Liver (tissue), 9 donors: ENCODE measurements around the gene ARID5A. TPM values are rescaled to one million over a fixed set of nuclear protein-coding genes. Genes with fewer than 3 reads are reported as not detected.

Experiments
- DNase-seq: peaks from one replicate; pipeline ENCODE4 v3.0.0-alpha.2; 2017; ENCODE audit warnings: low spot score
- H3K27ac ChIP-seq, 2 donors: one replicate each; pipeline ENCODE4 v1.7.0; 2013; ENCODE audit warnings: inconsistent platforms in 2 of 2, low read length in 2 of 2, control low read depth in 1 of 2, low read depth in 1 of 2, mild to moderate bottlenecking in 1 of 2
- H3K27me3 ChIP-seq, 4 donors: one replicate each; pipeline versions ENCODE4 v1.6.1 to v1.7.0; 2013; ENCODE audit warnings: low read length in 3 of 4, inconsistent platforms in 1 of 4, mild to moderate bottlenecking in 1 of 4, moderate library complexity in 1 of 4; ENCODE audit not compliant: control insufficient read depth in 4 of 4, insufficient read depth in 4 of 4
- H3K36me3 ChIP-seq, 4 donors: one replicate each; pipeline versions ENCODE4 v1.6.1 to v1.7.0; 2013; ENCODE audit warnings: low read length in 3 of 4, mild to moderate bottlenecking in 3 of 4, low read depth in 1 of 4, moderate library complexity in 1 of 4; ENCODE audit not compliant: control insufficient read depth in 4 of 4, insufficient read depth in 3 of 4
- H3K4me1 ChIP-seq, 4 donors: one replicate each; pipeline versions ENCODE4 v1.6.1 to v1.7.0; 2013; ENCODE audit warnings: low read length in 3 of 4, mild to moderate bottlenecking in 3 of 4, moderate library complexity in 1 of 4; ENCODE audit not compliant: control insufficient read depth in 4 of 4, insufficient read depth in 4 of 4
- H3K4me3 ChIP-seq, 3 donors: one replicate each; pipeline versions ENCODE4 v1.6.1 to v1.7.0; 2013; ENCODE audit warnings: low read length in 3 of 3, control low read depth in 1 of 3, low read depth in 1 of 3, mild to moderate bottlenecking in 1 of 3
- H3K9ac ChIP-seq, 2 donors: one replicate each; pipeline ENCODE4 v1.7.0; 2013; ENCODE audit warnings: low read length in 2 of 2, mild to moderate bottlenecking in 2 of 2, moderate library complexity in 2 of 2, control low read depth in 1 of 2, low read depth in 1 of 2
- H3K9me3 ChIP-seq, 4 donors: one replicate each; pipeline versions ENCODE4 v1.6.1 to v1.7.0; 2013; ENCODE audit warnings: low read length in 3 of 4; ENCODE audit not compliant: control insufficient read depth in 4 of 4
- EGR1 ChIP-seq, 2 donors: IDR thresholded peaks; 2 replicates each; pipeline ENCODE4 v1.6.1; 2016 to 2018; ENCODE audit warnings: antibody characterized with exemption in 2 of 2, low read depth in 2 of 2
- FOXA1 ChIP-seq: IDR thresholded peaks from 2 replicates; pipeline ENCODE4 v1.6.1; 2016; ENCODE audit warnings: antibody characterized with exemption
- FOXA2 ChIP-seq: IDR thresholded peaks from 2 replicates; pipeline ENCODE4 v1.6.1; 2016; ENCODE audit warnings: antibody characterized with exemption
- GABPA ChIP-seq, 2 donors: IDR thresholded peaks in 1 of 2; conservative IDR thresholded peaks in 1 of 2; 2 replicates each; pipeline ENCODE4 v1.6.1; 2016; ENCODE audit warnings: antibody characterized with exemption in 2 of 2, mild to moderate bottlenecking in 1 of 2, moderate library complexity in 1 of 2
- HNF4A ChIP-seq, 2 donors: conservative IDR thresholded peaks; 2 replicates each; pipeline ENCODE4 v1.6.1; 2016; ENCODE audit warnings: antibody characterized with exemption in 2 of 2, mild to moderate bottlenecking in 2 of 2
- HNF4G ChIP-seq: IDR thresholded peaks from 2 replicates; pipeline ENCODE4 v1.6.1; 2016; ENCODE audit warnings: antibody characterized with exemption
- JUND ChIP-seq, 2 donors: IDR thresholded peaks; 2 replicates each; pipeline ENCODE4 v1.6.1; 2016; ENCODE audit warnings: antibody characterized with exemption in 2 of 2
- NR2F2 ChIP-seq: IDR thresholded peaks from 2 replicates; pipeline ENCODE4 v1.6.1; 2016; ENCODE audit warnings: antibody characterized with exemption
- RAD21 ChIP-seq, 2 donors: IDR thresholded peaks; 2 replicates each; pipeline ENCODE4 v1.6.1; 2016; ENCODE audit warnings: antibody characterized with exemption in 2 of 2, mild to moderate bottlenecking in 2 of 2
- RXRA ChIP-seq, 2 donors: IDR thresholded peaks; 2 replicates each; pipeline ENCODE4 v1.6.1; 2017 to 2018; ENCODE audit warnings: antibody characterized with exemption in 2 of 2, mild to moderate bottlenecking in 1 of 2
- SP1 ChIP-seq: IDR thresholded peaks from 2 replicates; pipeline ENCODE4 v1.6.1; 2018; ENCODE audit warnings: antibody characterized with exemption, mild to moderate bottlenecking
- TAF1 ChIP-seq: conservative IDR thresholded peaks from 2 replicates; pipeline ENCODE4 v1.6.1; 2016; ENCODE audit warnings: antibody characterized with exemption, mild to moderate bottlenecking
- YY1 ChIP-seq: IDR thresholded peaks from 2 replicates; pipeline ENCODE4 v1.6.1; 2016; ENCODE audit warnings: antibody characterized with exemption, mild to moderate bottlenecking
- WGBS: extraction: QIAGEN DNeasy Blood & Tissue Kit; methylation state at CpG from one replicate; pipeline ENCODE4 v1.1.7; 2013; 5-methylcytosine and 5-hydroxymethylcytosine counted together
- polyA plus RNA-seq, 2 donors: library from polyadenylated mRNA; stranded (reverse) in 1 of 2; unstranded in 1 of 2; fragments of 200-250 nt in 1 of 2; fragments of >200 nt in 1 of 2; fragmentation: Nextera tagmentation in 1 of 2; extraction: Ambion mirVana in 1 of 2; gene quantifications; one replicate each; pipeline versions ENCODE4 v1.2.1 to v1.2.3, GENCODE V29; 2013 to 2015
- total RNA-seq, 2 donors: library from RNA; depleted of rRNA; stranded (reverse); fragments of >200 nt; gene quantifications; one replicate each; pipeline ENCODE4 v1.2.3, GENCODE V29; 2014
- TF ChIP-seq, protein P1 (sequence below): IDR thresholded peaks from 2 replicates; pipeline ENCODE4 v1.6.1; 2016; ENCODE audit warnings: antibody characterized with exemption
- TF ChIP-seq, protein P2 (sequence below): fragments of 150-350 bp; IDR thresholded peaks from 2 replicates; pipeline ENCODE4 v1.5.1; 2017; ENCODE audit warnings: improper control_type of control experiment, low read depth, low read length; ENCODE audit not compliant: missing input control
- TF ChIP-seq, protein P3 (sequence below): IDR thresholded peaks from 2 replicates; pipeline ENCODE4 v1.6.1; 2016; ENCODE audit warnings: antibody characterized with exemption
- TF ChIP-seq, protein P4 (sequence below): IDR thresholded peaks from 2 replicates; pipeline ENCODE4 v1.6.1; 2016; ENCODE audit warnings: antibody characterized with exemption
- TF ChIP-seq, protein P5 (sequence below): IDR thresholded peaks from 2 replicates; pipeline ENCODE4 v1.6.1; 2016; ENCODE audit warnings: antibody characterized with exemption, mild to moderate bottlenecking
- donor health status: healthy.
- donor health status: healthy.
- donor health status: healthy.
- donor health status: healthy.
- donor health status: healthy.

Gene ARID5A
- total and polyA plus RNA-seq, 4 donors: 7.4 to 17.8 (median 11.0) TPM

DNA sequence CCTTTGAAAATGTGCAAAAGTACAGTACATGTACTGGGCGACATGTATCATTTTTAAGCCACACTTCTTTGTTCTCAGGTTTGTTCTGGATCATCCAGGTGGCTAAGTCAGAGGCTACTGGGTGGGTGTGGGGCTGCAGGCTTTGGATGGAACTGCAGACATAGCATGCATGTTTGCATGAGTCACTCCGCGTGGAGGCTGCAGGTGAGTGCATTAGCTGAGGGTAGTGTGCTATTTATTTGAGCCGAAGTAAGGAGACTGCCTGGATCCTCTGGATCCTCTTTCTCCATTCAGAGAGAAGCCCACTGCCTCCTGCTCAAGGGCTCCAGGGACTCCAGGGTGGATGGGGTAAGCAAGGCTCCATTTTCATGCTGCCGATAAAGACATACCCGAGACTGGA, 22.0 kb upstream of the ARID5A start:
- H3K27me3 ChIP-seq: no peaks in the 10 kb centered on the region
- H3K4me3 ChIP-seq: no peak overlapping the region
- no peak for DNase-seq
- no peak overlapping the region for H3K27ac ChIP-seq
- peaks cover 0 to 1% (median 0%) of the 10 kb centered on the region in 4 donors for H3K9me3 ChIP-seq
- no peaks in the 10 kb centered on the region for H3K36me3 ChIP-seq
- TF ChIP-seq HNF4G (no peak), HNF4A (conservative IDR thresholded peaks at IDR 0.05) (no peak), EGR1 (IDR thresholded peaks at IDR 0.05; ENCODE audit: low read depth in 2 of 2) (no peak), JUND (IDR thresholded peaks at IDR 0.05) (no peak), GABPA (IDR thresholded peaks at IDR 0.05 in 1 of 2, conservative IDR thresholded peaks at IDR 0.05 in 1 of 2) (no peak), YY1 (no peak), TAF1 (no peak), RAD21 (IDR thresholded peaks at IDR 0.05) (no peak), SP1 (no peak), NR2F2 (no peak)
- TF ChIP-seq, protein P1, sequence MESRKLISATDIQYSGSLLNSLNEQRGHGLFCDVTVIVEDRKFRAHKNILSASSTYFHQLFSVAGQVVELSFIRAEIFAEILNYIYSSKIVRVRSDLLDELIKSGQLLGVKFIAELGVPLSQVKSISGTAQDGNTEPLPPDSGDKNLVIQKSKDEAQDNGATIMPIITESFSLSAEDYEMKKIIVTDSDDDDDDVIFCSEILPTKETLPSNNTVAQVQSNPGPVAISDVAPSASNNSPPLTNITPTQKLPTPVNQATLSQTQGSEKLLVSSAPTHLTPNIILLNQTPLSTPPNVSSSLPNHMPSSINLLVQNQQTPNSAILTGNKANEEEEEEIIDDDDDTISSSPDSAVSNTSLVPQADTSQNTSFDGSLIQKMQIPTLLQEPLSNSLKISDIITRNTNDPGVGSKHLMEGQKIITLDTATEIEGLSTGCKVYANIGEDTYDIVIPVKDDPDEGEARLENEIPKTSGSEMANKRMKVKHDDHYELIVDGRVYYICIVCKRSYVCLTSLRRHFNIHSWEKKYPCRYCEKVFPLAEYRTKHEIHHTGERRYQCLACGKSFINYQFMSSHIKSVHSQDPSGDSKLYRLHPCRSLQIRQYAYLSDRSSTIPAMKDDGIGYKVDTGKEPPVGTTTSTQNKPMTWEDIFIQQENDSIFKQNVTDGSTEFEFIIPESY: no peak
- TF ChIP-seq, protein P2, sequence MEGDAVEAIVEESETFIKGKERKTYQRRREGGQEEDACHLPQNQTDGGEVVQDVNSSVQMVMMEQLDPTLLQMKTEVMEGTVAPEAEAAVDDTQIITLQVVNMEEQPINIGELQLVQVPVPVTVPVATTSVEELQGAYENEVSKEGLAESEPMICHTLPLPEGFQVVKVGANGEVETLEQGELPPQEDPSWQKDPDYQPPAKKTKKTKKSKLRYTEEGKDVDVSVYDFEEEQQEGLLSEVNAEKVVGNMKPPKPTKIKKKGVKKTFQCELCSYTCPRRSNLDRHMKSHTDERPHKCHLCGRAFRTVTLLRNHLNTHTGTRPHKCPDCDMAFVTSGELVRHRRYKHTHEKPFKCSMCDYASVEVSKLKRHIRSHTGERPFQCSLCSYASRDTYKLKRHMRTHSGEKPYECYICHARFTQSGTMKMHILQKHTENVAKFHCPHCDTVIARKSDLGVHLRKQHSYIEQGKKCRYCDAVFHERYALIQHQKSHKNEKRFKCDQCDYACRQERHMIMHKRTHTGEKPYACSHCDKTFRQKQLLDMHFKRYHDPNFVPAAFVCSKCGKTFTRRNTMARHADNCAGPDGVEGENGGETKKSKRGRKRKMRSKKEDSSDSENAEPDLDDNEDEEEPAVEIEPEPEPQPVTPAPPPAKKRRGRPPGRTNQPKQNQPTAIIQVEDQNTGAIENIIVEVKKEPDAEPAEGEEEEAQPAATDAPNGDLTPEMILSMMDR: no peak
- TF ChIP-seq, protein P3, sequence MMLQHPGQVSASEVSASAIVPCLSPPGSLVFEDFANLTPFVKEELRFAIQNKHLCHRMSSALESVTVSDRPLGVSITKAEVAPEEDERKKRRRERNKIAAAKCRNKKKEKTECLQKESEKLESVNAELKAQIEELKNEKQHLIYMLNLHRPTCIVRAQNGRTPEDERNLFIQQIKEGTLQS: no peak
- H3K4me1 ChIP-seq: no peaks in the 10 kb centered on the region
- no peak overlapping the region for H3K9ac ChIP-seq
- WGBS: 94% methylated on average over 6 of the region's 6 CpGs

DNA sequence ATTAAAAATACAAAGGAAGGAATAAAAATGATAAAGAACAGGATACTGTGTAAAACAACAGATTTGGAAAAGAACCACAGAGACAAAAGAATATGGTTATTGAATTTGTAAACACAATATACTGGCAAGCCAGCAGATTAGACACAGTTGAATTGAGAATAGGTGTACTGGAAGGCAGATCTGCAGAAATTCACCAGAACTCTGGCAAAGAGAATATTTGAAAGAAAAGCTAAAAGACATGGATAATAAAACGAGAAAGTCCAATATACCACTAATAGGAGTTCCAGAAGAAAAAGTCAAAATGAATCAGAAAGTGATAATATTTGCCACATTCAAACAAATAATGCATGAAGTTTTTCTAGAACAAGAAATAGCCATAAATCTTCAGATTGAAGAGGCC, 19.5 kb upstream of the ARID5A start:
- no peaks in the 10 kb centered on the region for H3K4me1 ChIP-seq
- H3K36me3 ChIP-seq: no peaks in the 10 kb centered on the region
- no peak for TF ChIP-seq FOXA2
- TF ChIP-seq, protein P4, sequence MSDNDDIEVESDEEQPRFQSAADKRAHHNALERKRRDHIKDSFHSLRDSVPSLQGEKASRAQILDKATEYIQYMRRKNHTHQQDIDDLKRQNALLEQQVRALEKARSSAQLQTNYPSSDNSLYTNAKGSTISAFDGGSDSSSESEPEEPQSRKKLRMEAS: no peak
- TF ChIP-seq, protein P2: no peak
- no peak for TF ChIP-seq SP1
- TF ChIP-seq, protein P5, sequence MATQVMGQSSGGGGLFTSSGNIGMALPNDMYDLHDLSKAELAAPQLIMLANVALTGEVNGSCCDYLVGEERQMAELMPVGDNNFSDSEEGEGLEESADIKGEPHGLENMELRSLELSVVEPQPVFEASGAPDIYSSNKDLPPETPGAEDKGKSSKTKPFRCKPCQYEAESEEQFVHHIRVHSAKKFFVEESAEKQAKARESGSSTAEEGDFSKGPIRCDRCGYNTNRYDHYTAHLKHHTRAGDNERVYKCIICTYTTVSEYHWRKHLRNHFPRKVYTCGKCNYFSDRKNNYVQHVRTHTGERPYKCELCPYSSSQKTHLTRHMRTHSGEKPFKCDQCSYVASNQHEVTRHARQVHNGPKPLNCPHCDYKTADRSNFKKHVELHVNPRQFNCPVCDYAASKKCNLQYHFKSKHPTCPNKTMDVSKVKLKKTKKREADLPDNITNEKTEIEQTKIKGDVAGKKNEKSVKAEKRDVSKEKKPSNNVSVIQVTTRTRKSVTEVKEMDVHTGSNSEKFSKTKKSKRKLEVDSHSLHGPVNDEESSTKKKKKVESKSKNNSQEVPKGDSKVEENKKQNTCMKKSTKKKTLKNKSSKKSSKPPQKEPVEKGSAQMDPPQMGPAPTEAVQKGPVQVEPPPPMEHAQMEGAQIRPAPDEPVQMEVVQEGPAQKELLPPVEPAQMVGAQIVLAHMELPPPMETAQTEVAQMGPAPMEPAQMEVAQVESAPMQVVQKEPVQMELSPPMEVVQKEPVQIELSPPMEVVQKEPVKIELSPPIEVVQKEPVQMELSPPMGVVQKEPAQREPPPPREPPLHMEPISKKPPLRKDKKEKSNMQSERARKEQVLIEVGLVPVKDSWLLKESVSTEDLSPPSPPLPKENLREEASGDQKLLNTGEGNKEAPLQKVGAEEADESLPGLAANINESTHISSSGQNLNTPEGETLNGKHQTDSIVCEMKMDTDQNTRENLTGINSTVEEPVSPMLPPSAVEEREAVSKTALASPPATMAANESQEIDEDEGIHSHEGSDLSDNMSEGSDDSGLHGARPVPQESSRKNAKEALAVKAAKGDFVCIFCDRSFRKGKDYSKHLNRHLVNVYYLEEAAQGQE: no peak
- TF ChIP-seq FOXA1: no peak
- TF ChIP-seq, protein P1: no peak
- no peak for TF ChIP-seq HNF4A (conservative IDR thresholded peaks at IDR 0.05)
- TF ChIP-seq, protein P3: no peak
- TF ChIP-seq YY1: no peak
- no peak for TF ChIP-seq JUND (IDR thresholded peaks at IDR 0.05)
- no peak for TF ChIP-seq RAD21 (IDR thresholded peaks at IDR 0.05)
- no peak for TF ChIP-seq GABPA (IDR thresholded peaks at IDR 0.05 in 1 of 2, conservative IDR thresholded peaks at IDR 0.05 in 1 of 2)
- TF ChIP-seq EGR1 (IDR thresholded peaks at IDR 0.05; ENCODE audit: low read depth in 2 of 2): no peak
- no peak for TF ChIP-seq RXRA (IDR thresholded peaks at IDR 0.05)
- no peak for TF ChIP-seq HNF4G
- no peak for TF ChIP-seq TAF1
- DNase-seq: no peak
- no peak overlapping the region for H3K27ac ChIP-seq
- no peak overlapping the region for H3K4me3 ChIP-seq
- WGBS: 78% methylated on average over 1 of the region's 1 CpG
- H3K9ac ChIP-seq: no peak overlapping the region
- H3K9me3 ChIP-seq: peaks cover 0 to 1% (median 0%) of the 10 kb centered on the region in 4 donors
- no peaks in the 10 kb centered on the region for H3K27me3 ChIP-seq
